Right lobe of liver (tissue), 4 donors: ENCODE results near the gene ZFYVE19.

Experiments used
- POLR2A ChIP-seq: fragments of 450-650 bp; IDR thresholded peaks from one replicate; pipeline ENCODE4 v1.6.1; 2017; ENCODE audit warnings: antibody characterized with exemption, mild to moderate bottlenecking
- TF ChIP-seq, protein P1 (sequence below), 4 donors: fragments of 200-600 bp in 3 of 4; fragments of 450-650 bp in 1 of 4; IDR thresholded peaks; one replicate each; pipeline versions ENCODE4 v1.5.1 to v1.8.0; 2016 to 2022; ENCODE audit warnings: antibody characterized with exemption in 4 of 4, mild to moderate bottlenecking in 2 of 4
- donor health status: DM: no; HTN: no; CAD: no.
- donor health status: DM: no; HTN: no; CAD: no.
- donor health status: DM: no; HTN: yes; CAD: no.

- TF ChIP-seq, protein P1, sequence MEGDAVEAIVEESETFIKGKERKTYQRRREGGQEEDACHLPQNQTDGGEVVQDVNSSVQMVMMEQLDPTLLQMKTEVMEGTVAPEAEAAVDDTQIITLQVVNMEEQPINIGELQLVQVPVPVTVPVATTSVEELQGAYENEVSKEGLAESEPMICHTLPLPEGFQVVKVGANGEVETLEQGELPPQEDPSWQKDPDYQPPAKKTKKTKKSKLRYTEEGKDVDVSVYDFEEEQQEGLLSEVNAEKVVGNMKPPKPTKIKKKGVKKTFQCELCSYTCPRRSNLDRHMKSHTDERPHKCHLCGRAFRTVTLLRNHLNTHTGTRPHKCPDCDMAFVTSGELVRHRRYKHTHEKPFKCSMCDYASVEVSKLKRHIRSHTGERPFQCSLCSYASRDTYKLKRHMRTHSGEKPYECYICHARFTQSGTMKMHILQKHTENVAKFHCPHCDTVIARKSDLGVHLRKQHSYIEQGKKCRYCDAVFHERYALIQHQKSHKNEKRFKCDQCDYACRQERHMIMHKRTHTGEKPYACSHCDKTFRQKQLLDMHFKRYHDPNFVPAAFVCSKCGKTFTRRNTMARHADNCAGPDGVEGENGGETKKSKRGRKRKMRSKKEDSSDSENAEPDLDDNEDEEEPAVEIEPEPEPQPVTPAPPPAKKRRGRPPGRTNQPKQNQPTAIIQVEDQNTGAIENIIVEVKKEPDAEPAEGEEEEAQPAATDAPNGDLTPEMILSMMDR (IDR thresholded peaks at IDR 0.05): no peak
- TF ChIP-seq POLR2A: no peak
Measured at GRCh38 chr15:40815042-40815698, 8.3 kb downstream of the ZFYVE19 start.
